Pancreas (tissue), 10 donors: ENCODE results near the gene CBLN3. TPM values are rescaled to one million over a fixed set of nuclear protein-coding genes. Genes with fewer than 3 reads are reported as not detected.

Source experiments
- ATAC-seq, 4 donors: fragments of 200-7000 bp; cut with Tn5 transposase; one replicate each; pipeline versions ENCODE4 v1.8.0 to v1.9.1; 2020; ENCODE audit warnings: mild to moderate bottlenecking in 4 of 4, moderate library complexity in 4 of 4
- DNase-seq, 6 donors: peaks; one replicate each; pipeline ENCODE4 v3.0.0-alpha.2; 2020
- FAIRE-seq: peaks from 2 replicates; lab custom pipeline; 2012; peaks lifted over from hg19 to GRCh38; lab: Jason Lieb, UNC
- H3K27ac ChIP-seq, 4 donors: fragments of 200-600 bp; sonication (generic); 1 replicate in 3 of 4; 2 replicates in 1 of 4; pipeline versions ENCODE4 v1.5.0 to v1.8.0; 2020
- H3K27me3 ChIP-seq, 4 donors: fragments of 200-600 bp; one replicate each; pipeline ENCODE4 v1.8.0; 2021
- H3K36me3 ChIP-seq, 3 donors: fragments of 200-600 bp; sonication (generic) in 1 of 3; one replicate each; pipeline versions ENCODE4 v1.5.0 to v1.8.0; 2020 to 2021
- H3K4me1 ChIP-seq, 3 donors: fragments of 200-600 bp; one replicate each; pipeline ENCODE4 v1.8.0; 2021
- H3K4me3 ChIP-seq, 4 donors: fragments of 200-600 bp; sonication (generic) in 2 of 4; one replicate each; pipeline versions ENCODE4 v1.5.0 to v1.8.0; 2020 to 2021
- H3K9me3 ChIP-seq, 4 donors: fragments of 200-600 bp; one replicate each; pipeline ENCODE4 v1.8.0; 2021
- WGBS, 2 donors: extraction: QIAGEN DNeasy Blood & Tissue Kit; methylation state at CpG; one replicate each; pipeline ENCODE4 v1.1.7; 2013; 5-methylcytosine and 5-hydroxymethylcytosine counted together
- intact Hi-C, 3 donors: fragments of 100-400 bp; cut with DNase I; formaldehyde crosslinking; loops; one replicate each; pipeline versions ENCODE4 v1.11.1 to v1.14.2; 2022
- polyA plus RNA-seq, 2 donors: library from polyadenylated mRNA; stranded (reverse); fragments of 200-250 nt; gene quantifications; one replicate each; pipeline ENCODE4 v1.2.3, GENCODE V29; 2013
- total RNA-seq, 6 donors: library from RNA; stranded (reverse); fragmentation: NEBNext Ultra II Directional in 4 of 6; extraction: Animal tissue kit (Norgen Biotek cat#: 25700) in 4 of 6; gene quantifications; one replicate each; pipeline versions ENCODE4 v1.2.1 to v1.2.4, GENCODE V29; 2021 to 2023
- TF ChIP-seq, protein P1 (sequence below), 4 donors: fragments of 200-600 bp; sonication (generic) in 3 of 4; IDR thresholded peaks; one replicate each; pipeline versions ENCODE4 v1.5.0 to v1.8.0; 2021; ENCODE audit warnings: antibody characterized with exemption in 4 of 4
- donor health status: healthy with polysubstance abuse.
- donor health status: DM: no; HTN: no; CAD: no; lungs with moderate emphysema.
- donor health status: DM: no; HTN: no; CAD: no.
- donor health status: control.
- donor health status: control.
- donor health status: Bipolar disorder and iron deficiency.
- donor health status: DM: yes; HTN: yes; CAD: no.
- donor health status: DM: no; HTN: no; CAD: no.
- donor health status: DM: no; HTN: no; CAD: no.
- donor health status: DM: yes; HTN: yes; CAD: no.

CBLN3 gene
- total and polyA plus RNA-seq, 8 donors: 0.47 to 5.6 (median 0.81) TPM

DNA sequence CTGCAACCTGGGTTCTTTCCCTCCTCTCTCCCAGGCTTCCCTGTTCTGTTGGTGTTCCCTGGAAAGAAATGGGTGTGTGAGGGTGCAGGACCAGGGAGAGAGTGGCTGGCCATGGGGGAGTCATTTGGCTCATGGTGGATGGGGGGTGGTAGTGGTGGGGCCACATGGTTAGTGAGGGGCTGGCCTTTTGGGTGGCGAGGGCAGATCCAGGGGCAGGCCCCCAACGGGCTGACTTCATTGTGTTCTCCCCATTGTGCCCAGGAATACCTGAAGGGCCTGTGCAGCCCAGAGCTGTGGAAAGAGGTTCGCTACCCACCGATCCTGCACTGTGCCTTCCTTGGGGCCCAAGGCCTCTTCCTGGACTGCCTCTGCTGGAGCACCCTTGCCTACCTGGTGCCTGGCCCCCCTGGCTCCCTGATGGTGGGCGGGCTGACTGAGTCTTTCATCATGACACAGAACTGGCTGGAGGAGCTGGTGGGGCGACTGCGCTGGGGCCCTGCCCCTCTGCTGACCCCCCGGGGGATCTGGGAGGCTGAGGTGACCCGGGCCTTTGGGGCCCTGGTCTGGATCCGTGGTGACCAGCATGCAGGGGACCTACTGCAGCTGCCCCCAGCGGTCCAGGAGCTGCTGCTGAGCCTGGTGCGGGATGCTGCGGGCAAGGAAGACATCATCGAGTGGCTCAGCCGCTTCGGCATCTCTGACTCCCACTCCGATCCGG lies 21.7 kb downstream of the CBLN3 start:
- 89 to 96% methylated on average over 18 of the region's 18 CpGs for WGBS, 2 donors
- Histone ChIP-seq H3K27me3 (no peaks in the 10 kb centered on the region), H3K4me3 (no peak overlapping the region), H3K4me1 (peaks cover 0 to 5% (median 5%) of the 10 kb centered on the region in 3 donors), H3K9me3 (no peaks in the 10 kb centered on the region), H3K36me3 (peaks cover 0 to 7% (median 0%) of the 10 kb centered on the region in 3 donors), H3K27ac (no peak overlapping the region)
- FAIRE-seq (no peak), DNase-seq (peak in 1 of 6 donors; percentile 67), ATAC-seq (no peak)
- intact Hi-C loops: no loop called here
- TF ChIP-seq, protein P1, sequence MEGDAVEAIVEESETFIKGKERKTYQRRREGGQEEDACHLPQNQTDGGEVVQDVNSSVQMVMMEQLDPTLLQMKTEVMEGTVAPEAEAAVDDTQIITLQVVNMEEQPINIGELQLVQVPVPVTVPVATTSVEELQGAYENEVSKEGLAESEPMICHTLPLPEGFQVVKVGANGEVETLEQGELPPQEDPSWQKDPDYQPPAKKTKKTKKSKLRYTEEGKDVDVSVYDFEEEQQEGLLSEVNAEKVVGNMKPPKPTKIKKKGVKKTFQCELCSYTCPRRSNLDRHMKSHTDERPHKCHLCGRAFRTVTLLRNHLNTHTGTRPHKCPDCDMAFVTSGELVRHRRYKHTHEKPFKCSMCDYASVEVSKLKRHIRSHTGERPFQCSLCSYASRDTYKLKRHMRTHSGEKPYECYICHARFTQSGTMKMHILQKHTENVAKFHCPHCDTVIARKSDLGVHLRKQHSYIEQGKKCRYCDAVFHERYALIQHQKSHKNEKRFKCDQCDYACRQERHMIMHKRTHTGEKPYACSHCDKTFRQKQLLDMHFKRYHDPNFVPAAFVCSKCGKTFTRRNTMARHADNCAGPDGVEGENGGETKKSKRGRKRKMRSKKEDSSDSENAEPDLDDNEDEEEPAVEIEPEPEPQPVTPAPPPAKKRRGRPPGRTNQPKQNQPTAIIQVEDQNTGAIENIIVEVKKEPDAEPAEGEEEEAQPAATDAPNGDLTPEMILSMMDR (IDR thresholded peaks at IDR 0.05): no peak

DNA sequence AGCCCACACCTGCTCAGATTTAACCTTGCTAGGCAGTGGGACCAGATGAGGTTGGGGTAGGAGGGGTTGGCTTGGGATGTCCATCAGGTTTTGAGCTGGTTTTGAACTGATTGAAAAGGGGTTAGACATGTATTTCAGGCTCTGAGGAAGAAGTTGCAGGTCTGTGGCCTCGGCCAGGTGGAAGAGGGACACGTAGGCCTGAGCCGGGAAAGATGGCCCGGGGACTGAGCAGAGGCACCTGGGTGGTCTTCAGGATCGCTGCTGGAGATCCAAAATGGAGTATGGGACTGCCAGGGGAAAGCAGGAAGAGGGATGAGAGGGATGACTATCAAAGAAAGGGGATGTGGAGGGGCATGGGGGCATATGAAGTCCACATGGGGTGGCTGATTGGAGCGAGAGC lies 23.1 kb downstream of the CBLN3 start:
- no peak for FAIRE-seq
- no peak for DNase-seq
- Histone ChIP-seq H3K27me3 (no peaks in the 10 kb centered on the region), H3K36me3 (peaks cover 0 to 7% (median 0%) of the 10 kb centered on the region in 3 donors), H3K9me3 (no peaks in the 10 kb centered on the region), H3K4me1 (peaks cover 0 to 13% (median 10%) of the 10 kb centered on the region in 3 donors), H3K4me3 (no peak overlapping the region), H3K27ac (no peak overlapping the region)
- TF ChIP-seq, protein P1 (IDR thresholded peaks at IDR 0.05): no peak
- ATAC-seq: no peak
- intact Hi-C loops: no loop called here
- 89 to 95% methylated on average over 6 of the region's 6 CpGs for WGBS, 2 donors

DNA sequence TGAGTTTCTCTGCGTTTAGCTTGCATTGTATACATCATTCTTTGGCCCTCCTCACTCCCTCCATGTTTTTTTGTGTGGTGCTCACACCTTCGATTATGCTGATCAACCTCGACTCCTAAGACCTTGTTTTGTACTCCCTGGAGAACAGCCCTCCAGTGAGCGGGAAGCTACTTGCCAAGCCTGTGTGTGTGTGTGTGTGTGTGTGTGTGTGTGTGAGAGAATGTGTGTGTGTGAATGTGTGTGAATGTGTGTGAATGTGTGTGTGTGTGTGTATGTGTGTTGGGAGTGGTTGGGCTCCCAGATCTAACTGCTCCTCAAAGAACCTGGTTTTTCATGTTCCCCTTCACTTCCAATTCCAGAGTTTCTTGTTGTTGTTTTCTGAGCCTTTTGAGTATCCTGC lies 24.7 kb downstream of the CBLN3 start:
- H3K27ac ChIP-seq: no peak overlapping the region
- no peak overlapping the region for H3K4me3 ChIP-seq
- no peaks in the 10 kb centered on the region for H3K9me3 ChIP-seq
- WGBS, 2 donors: 77 to 82% methylated on average over 4 of the region's 4 CpGs
- ATAC-seq: no peak
- peaks cover 0 to 7% (median 0%) of the 10 kb centered on the region in 3 donors for H3K36me3 ChIP-seq
- TF ChIP-seq, protein P1 (IDR thresholded peaks at IDR 0.05): no peak
- DNase-seq: no peak
- intact Hi-C loops: no loop called here
- H3K27me3 ChIP-seq: no peaks in the 10 kb centered on the region
- no peak for FAIRE-seq
- H3K4me1 ChIP-seq: peaks cover 0 to 18% (median 13%) of the 10 kb centered on the region in 3 donors

DNA sequence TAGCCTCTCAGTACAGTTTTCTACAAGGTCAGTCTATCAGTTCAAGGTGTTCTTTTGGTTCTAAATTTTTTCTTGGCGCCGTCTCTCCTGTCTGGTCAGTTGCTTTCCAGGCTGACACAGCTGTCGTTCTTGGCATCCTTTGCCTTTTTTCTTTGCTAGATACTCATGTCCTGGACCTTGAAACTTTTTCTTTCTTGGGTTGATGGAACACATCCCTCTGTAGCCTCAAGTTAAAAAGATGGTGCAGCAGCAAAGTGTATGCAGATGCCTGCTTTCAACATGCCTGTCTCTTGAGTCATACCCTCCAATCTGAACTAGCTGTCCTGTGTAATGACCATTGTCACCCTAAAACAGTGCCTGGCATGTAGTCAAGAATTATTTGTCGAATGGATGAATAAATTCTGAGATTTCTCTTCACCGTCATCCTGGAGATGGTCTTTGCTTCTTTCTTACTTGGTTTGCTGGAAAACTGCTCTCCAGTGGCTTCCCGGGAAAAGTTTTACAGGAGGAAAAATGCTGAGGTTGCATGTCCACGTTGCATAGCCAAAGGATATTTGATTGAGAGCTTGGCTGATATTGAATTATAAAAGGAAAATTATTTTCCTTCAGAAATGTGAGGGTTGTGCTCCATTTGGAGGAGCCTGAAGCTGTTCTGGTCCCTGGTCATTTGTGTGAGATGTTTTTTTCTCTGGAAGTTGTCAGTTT lies 26.0 kb downstream of the CBLN3 start:
- TF ChIP-seq, protein P1 (IDR thresholded peaks at IDR 0.05): no peak
- H3K4me3 ChIP-seq: no peak overlapping the region
- 36 to 44% methylated on average over 7 of the region's 7 CpGs for WGBS, 2 donors
- peaks cover 0 to 21% (median 13%) of the 10 kb centered on the region in 3 donors for H3K4me1 ChIP-seq
- intact Hi-C loops: no loop called here
- H3K27ac ChIP-seq: no peak overlapping the region
- no peaks in the 10 kb centered on the region for H3K9me3 ChIP-seq
- FAIRE-seq: no peak
- no peaks in the 10 kb centered on the region for H3K27me3 ChIP-seq
- H3K36me3 ChIP-seq: peaks cover 0 to 1% (median 0%) of the 10 kb centered on the region in 3 donors
- ATAC-seq: peak in 2 of 4 donors; percentile 11 to 17
- DNase-seq: no peak
